Activated naive CD4-positive, alpha-beta T cell (primary cell): ENCODE results near the gene FCGR3A.
"Not testable (repeated sequence)": the region's sequence is repeated elsewhere in the genome, so short reads cannot be mapped to it uniquely, and the experiment has no call there.

Experiments used
- DNase-seq, 4 experiments: peaks; one replicate each; lab custom pipeline; 2025; lab: John Stamatoyannopoulos, UW

FCGR3A gene

DNA sequence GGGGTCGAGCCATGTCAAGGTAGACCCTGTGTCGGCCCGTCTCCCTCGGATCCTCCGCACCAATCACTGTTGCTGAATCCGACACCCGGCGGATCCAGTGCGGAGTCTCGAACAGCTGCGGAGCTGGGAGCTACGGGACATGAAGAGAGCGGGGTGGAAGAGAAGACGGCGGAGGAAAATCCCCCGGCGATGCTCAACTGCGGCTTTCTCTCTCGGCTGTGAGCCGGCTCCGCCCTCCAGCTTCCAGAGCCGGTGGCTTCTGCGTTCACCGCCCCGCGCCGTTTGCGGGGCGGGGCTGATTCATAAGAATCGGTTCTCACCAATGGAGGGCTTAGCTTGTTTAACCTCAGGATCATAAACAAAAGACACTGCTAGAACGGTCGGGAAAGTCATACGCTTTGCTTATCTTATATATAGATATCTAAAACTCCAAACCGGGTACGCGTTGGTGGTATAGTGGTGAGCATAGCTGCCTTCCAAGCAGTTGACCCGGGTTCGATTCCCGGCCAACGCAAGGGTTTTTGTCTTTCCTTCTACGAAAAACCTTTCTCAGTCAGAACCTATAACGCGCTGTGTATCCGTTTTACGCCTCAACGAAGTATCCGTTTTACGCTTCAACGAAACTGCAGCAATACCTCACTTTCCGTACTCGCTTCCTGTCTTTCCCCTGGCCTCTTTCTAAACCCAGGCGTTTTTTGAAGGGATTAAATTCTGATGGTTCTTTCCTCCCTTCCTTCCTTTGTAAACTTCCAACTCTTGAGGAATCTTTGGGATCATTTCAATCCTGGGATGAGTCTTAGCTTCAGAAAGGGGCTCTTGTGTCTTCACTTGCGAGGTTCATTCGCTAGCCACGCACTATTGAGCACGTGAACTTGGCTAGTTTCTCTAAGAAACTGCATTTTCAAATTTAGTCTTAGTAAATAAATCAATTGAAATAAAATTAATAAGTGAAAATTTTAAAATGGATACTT, 18.7 kb downstream of the FCGR3A start:
- peak; percentile 74 to 88 (median 84) for DNase-seq

- DNase-seq, result peak in 3 of 4 experiments; percentile 16 to 24 (median 22)
These were observed 19.5 kb downstream of the FCGR3A start for GRCh38 chr1:161530158-161530557.

DNA sequence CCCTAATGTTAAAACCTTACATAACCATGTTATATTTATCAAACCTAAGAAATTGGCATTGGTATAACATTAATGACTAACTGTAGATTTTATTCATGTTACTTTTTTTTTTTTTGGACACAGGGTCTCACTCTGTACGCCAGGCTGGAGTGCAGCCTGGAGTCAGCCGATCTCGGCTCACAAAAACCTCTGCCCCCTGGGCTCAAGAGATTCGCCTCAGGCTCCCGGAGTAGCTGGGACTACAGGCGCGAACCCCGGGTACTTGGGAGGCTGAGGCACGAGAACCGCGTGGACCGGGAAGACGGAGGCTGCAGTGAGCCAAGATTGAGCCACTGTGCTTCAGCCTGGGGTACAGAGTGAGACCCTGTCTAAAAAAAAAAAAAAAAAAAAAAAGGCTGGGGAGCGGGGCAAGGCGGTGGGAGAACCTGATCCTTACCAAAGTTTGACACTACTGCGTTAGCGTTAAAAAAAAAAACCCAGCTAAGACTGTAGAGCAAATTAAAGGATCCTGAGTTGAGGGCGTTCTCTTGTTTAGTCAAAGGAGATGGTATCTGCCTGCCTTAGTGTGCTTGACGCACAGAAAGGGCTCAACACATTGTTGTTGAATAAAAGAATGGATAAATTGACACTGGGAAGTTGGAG, 20.0 kb downstream of the FCGR3A start:
- not testable (repeated sequence) for DNase-seq

GRCh38 chr1:161528550-161528949, 21.1 kb downstream of the FCGR3A start:
- not testable (repeated sequence) for DNase-seq

- not testable (repeated sequence) for DNase-seq
These were observed 23.7 kb downstream of the FCGR3A start for GRCh38 chr1:161525918-161526317.

GRCh38 chr1:161525321-161525720, 24.3 kb downstream of the FCGR3A start:
- not testable (repeated sequence) for DNase-seq

- DNase-seq, result peak in 1 of 4 experiments; percentile 9
These were observed 24.8 kb downstream of the FCGR3A start for GRCh38 chr1:161524742-161525291.

DNA sequence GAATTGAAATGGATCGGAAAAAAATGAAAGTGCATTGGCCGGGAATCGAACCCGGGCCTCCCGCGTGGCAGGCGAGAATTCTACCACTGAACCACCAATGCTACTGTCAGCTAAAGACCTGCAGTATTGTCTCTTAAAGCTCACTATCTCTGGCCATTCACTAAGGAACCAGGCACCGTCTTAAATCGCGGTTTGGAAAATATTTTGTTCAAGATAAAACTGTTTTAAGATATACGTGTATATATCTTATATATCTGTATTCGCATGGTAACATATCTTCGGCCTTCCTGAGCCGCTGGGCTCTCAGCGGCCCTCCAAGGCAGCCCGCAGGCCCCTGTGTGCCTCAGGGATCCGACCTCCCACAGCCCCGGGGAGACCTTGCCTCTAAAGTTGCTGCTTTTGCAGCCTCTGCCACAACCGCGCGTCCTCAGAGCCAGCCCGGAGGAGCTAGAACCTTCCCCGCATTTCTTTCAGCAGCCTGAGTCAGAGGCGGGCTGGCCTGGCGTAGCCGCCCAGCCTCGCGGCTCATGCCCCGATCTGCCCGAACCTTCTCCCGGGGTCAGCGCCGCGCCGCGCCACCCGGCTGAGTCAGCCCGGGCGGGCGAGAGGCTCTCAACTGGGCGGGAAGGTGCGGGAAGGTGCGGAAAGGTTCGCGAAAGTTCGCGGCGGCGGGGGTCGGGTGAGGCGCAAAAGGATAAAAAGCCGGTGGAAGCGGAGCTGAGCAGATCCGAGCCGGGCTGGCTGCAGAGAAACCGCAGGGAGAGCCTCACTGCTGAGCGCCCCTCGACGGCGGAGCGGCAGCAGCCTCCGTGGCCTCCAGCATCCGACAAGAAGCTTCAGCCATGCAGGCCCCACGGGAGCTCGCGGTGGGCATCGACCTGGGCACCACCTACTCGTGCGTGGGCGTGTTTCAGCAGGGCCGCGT, 25.5 kb downstream of the FCGR3A start, which contains the start of gene HSPA6:
HSPA6 (plus strand) TSS at position 724 of the 925 bp plus-strand sequence; CDS start at position 843, 119 bp downstream.
- peak; percentile 46 to 63 (median 58) for DNase-seq

DNA sequence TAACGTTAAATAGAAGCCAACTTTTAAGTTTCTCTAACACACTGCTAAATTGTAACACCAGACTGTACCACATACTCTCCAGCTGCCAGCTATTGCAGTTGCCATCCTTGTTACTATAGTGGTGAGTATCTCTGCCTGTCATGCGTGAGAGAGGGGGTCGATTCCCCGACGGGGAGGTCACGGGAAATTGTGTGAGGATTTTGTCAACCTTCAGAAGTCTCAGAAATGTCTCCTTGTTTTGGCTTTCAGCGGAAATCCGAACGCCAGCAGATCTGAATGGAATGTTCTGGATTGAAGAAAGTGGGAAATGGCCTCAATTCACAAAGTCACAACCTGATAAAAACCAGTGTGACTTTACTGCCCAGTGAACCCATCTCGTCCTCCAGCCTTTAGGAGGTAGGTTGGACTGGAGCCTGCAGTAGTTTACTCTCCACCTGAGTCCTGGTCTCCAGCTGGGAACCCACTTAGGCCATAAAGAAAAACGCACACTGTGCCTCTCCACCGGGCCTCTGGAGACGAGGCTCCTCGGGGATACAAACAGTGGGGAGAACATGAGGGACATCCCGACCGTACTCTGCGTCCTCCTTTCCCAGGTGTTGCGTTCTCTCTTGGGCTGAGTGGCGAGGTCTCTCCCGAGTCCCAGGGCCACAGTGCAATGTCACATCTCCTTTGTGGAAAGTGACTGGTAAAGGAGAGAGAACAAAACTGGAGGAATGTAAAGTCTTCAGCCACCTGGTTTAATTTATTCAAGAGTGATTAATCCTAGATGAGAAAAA, 26.4 kb downstream of the FCGR3A start:
- not testable (repeated sequence) for DNase-seq

DNA sequence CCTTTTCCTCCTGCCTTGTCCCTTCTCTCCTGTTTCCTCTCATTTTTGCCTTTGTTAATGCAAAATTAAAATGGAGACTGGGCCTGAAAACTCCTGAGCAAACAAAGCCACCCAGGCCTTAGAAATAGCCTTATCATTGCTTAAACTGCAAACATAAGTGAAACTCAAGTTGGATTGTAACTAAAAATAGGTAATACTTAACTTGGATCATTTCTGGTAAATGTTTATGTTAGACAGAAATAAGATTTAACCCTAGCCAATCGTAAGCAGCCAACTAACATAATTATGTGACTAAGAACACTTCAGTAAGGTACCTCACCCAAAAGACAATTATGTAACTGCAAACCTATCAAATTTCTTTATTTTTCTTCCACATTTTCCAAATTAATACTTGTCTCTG, 35.7 kb downstream of the FCGR3A start:
- not testable (repeated sequence) for DNase-seq

DNA sequence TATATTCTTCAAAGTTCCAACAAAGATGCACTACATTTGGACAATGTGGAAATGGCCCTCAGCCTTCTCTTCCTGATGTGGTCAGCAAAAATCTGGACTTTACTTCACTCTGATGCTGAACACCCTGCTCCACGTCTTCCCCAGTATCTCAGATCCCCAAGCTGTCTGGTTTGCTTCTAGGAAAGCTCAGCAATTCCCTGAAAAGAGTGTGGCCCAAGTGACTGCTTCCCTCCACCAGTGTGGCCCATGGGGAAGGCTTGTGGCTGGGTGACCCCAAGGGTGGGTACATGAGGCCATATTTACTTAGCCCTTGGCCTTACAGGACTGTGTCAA, 36.2 kb downstream of the FCGR3A start:
- not testable (repeated sequence) for DNase-seq

- not testable (repeated sequence) for DNase-seq
These were observed 36.8 kb downstream of the FCGR3A start for GRCh38 chr1:161512636-161513447.

DNA sequence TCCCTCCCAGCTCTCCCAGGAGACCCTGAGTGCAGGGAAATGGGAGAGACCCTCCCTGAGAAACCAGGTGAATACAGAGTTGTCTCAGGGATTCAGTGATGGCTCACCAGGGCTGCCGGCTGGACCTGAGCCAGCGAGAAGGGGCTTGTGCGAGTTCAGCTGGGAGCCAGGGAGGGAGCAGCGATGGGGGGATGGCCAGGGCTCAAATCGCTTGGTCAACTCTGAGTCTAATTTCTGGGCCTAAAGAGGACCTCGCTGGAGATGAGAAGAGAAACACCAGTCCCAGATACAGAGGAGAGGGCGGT, 37.9 kb downstream of the FCGR3A start:
- DNase-seq, result no peak

GRCh38 chr1:161511018-161511755, 38.4 kb downstream of the FCGR3A start:
- DNase-seq, result no peak

DNA sequence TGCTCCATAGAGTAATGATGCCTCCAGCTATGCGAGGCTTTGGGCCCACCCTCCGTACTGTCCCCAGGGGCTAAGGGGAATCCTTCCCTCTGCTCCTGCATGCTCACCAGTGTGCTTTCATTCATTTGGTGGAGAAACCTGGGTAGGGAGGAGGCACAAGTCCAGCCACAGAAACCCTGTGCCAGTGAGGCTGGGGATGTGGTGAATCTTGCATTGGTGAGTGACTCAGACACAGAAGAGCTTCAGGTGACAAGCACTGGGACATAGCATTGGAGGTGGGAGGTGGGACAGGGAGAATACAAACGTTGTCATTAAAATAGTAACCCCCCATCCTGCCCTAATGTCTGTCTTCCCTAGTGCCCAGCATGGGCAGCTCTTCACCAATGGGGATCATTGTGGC, 39.1 kb downstream of the FCGR3A start:
- no peak for DNase-seq

DNA sequence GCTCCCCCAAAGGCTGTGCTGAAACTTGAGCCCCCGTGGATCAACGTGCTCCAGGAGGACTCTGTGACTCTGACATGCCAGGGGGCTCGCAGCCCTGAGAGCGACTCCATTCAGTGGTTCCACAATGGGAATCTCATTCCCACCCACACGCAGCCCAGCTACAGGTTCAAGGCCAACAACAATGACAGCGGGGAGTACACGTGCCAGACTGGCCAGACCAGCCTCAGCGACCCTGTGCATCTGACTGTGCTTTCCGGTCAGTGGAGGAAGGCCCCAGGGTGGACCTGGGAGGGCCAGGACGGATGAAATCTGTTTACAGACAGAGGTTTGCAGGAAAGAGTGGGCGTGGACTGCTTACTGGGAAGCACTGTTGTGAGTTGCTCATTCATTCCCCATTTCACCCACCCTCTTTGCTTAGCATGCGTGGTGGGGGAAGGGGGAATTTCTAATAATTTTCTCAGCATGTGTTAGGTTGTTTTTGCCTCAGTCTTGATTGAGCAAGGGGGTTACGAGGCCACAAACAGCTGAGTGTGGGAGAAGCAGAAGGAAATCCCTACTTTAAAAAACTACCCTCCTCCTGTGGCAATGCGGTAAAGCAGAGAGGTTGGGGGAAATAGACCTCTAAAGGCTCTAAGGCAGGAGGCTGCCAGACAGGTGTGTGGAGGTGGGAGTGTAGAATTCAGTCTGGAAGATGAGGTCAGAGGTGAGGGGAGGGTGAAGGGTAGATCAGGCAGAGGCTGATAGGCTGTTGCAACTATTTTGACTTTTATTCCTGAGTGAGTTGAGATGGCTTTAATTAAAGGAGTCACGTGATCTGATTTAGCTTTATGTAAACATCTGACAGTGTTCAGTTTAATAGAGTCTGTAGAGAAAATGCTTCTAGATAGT, 43.0 kb downstream of the FCGR3A start:
- DNase-seq, result no peak

GRCh38 chr1:161505686-161506085, 43.9 kb downstream of the FCGR3A start:
- DNase-seq, result no peak

DNA sequence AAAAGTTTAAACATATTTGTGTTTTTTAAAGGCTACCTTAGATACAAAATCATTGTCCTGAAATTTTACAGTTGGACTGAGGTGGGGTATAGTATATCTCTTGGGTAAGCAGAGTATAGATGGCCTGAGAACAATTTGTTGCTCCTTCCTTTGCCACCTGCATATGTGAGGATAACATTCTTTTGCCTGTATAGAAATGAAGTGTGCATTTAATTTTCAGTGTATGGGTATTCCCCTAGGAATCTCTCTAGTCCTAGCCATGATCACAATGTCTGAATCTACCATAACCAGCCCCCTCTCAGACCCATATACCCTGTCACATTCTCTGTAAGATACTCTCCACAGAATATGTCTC, 46.2 kb downstream of the FCGR3A start:
- no peak for DNase-seq
